H9 (cell line): Measurements from ENCODE around the gene C2orf92. TPM values are rescaled to one million over a fixed set of nuclear protein-coding genes. Genes with fewer than 3 reads are reported as not detected.

Source experiments
- DNase-seq: peaks from one replicate; pipeline ENCODE4 v3.0.0-alpha.2; 2017
- H2AFZ ChIP-seq: one replicate; pipeline ENCODE4 v1.6.1; 2013; ENCODE audit warnings: mild to moderate bottlenecking, low read length, control low read depth, moderate library complexity
- H2AK5ac ChIP-seq: 2 replicates; pipeline ENCODE4 v1.6.1; 2013; ENCODE audit warnings: low read length, control low read depth, mixed read lengths; ENCODE audit not compliant: insufficient read length
- H2BK120ac ChIP-seq: one replicate; pipeline ENCODE4 v1.6.1; 2013; ENCODE audit warnings: low read depth, mild to moderate bottlenecking, low read length, control low read depth, inconsistent platforms; ENCODE audit not compliant: poor library complexity, severe bottlenecking
- H2BK12ac ChIP-seq: 2 replicates; pipeline ENCODE4 v1.6.1; 2013; ENCODE audit warnings: low read length, control low read depth, mixed read lengths, low read depth; ENCODE audit not compliant: insufficient read length
- H2BK15ac ChIP-seq: 2 replicates; pipeline ENCODE4 v1.6.1; 2013; ENCODE audit warnings: low read depth, low read length, control low read depth
- H2BK20ac ChIP-seq: one replicate; pipeline ENCODE4 v1.6.1; 2013; ENCODE audit warnings: low read depth, mild to moderate bottlenecking, low read length, control low read depth, inconsistent platforms; ENCODE audit not compliant: poor library complexity, severe bottlenecking
- H2BK5ac ChIP-seq: 2 replicates; pipeline ENCODE4 v1.6.1; 2013; ENCODE audit warnings: low read length, control low read depth, mixed read lengths; ENCODE audit not compliant: insufficient read length
- H3K14ac ChIP-seq: 2 replicates; pipeline ENCODE4 v1.6.1; 2013; ENCODE audit warnings: low read length, control low read depth; ENCODE audit not compliant: insufficient read depth
- H3K18ac ChIP-seq: 2 replicates; pipeline ENCODE4 v1.6.1; 2013; ENCODE audit warnings: low read depth, mild to moderate bottlenecking, mixed read lengths, low read length, control low read depth; ENCODE audit not compliant: insufficient read length
- H3K23ac ChIP-seq: 2 replicates; pipeline ENCODE4 v1.6.1; 2013; ENCODE audit warnings: low read length, control low read depth, mixed read lengths, low read depth; ENCODE audit not compliant: insufficient read length
- H3K23me2 ChIP-seq: 2 replicates; pipeline ENCODE4 v1.6.1; 2013; ENCODE audit warnings: low read depth, mild to moderate bottlenecking, mixed read lengths, low read length, control low read depth; ENCODE audit not compliant: insufficient read length, poor library complexity, severe bottlenecking
- H3K27ac ChIP-seq: 2 replicates; pipeline ENCODE4 v1.5.1; 2013; ENCODE audit warnings: low read length, control low read depth, mixed read lengths, low read depth; ENCODE audit not compliant: insufficient read length
- H3K27me3 ChIP-seq: 2 replicates; pipeline ENCODE4 v1.6.1; 2013; ENCODE audit warnings: low read length, control low read depth, inconsistent platforms; ENCODE audit not compliant: insufficient read depth
- H3K4ac ChIP-seq: 2 replicates; pipeline ENCODE4 v1.6.1; 2013; ENCODE audit warnings: low read depth, mild to moderate bottlenecking, control low read depth, inconsistent platforms, low read length, moderate library complexity
- H3K4me1 ChIP-seq: 2 replicates; pipeline ENCODE4 v1.6.1; 2013; ENCODE audit warnings: low read length, control low read depth, inconsistent platforms; ENCODE audit not compliant: insufficient read depth
- H3K4me2 ChIP-seq: 2 replicates; pipeline ENCODE4 v1.6.1; 2013; ENCODE audit warnings: low read length, control low read depth, mixed read lengths; ENCODE audit not compliant: insufficient read length, insufficient read depth
- H3K56ac ChIP-seq: 2 replicates; pipeline ENCODE4 v1.6.1; 2013; ENCODE audit warnings: low read depth, mild to moderate bottlenecking, mixed read lengths, low read length, control low read depth; ENCODE audit not compliant: insufficient read length
- H3K79me1 ChIP-seq: 2 replicates; pipeline ENCODE4 v1.6.1; 2013; ENCODE audit warnings: low read depth, mild to moderate bottlenecking, moderate library complexity, low read length, control low read depth, inconsistent platforms; ENCODE audit not compliant: insufficient read depth, poor library complexity, severe bottlenecking
- H3K79me2 ChIP-seq: 2 replicates; pipeline ENCODE4 v1.6.1; 2013; ENCODE audit warnings: low read length, control low read depth, inconsistent platforms; ENCODE audit not compliant: insufficient read depth
- H3K9ac ChIP-seq: 2 replicates; pipeline ENCODE4 v1.6.1; 2013; ENCODE audit warnings: low read length, control low read depth, mixed read lengths; ENCODE audit not compliant: insufficient read length; ENCODE audit errors: extremely low read depth
- H3K9me3 ChIP-seq: one replicate; pipeline ENCODE4 v1.6.1; 2013; ENCODE audit warnings: low read depth, low read length, inconsistent platforms; ENCODE audit not compliant: control insufficient read depth
- H3T11ph ChIP-seq: one replicate; pipeline ENCODE4 v1.6.1; 2013; ENCODE audit warnings: mild to moderate bottlenecking, low read length, control low read depth, inconsistent platforms
- H4K20me1 ChIP-seq: one replicate; pipeline ENCODE4 v1.6.1; 2013; ENCODE audit not compliant: control insufficient read depth, insufficient read length, insufficient read depth
- H4K5ac ChIP-seq: 2 replicates; pipeline ENCODE4 v1.6.1; 2013; ENCODE audit warnings: low read depth, mild to moderate bottlenecking, mixed read lengths, low read length, control low read depth; ENCODE audit not compliant: insufficient read length
- H4K8ac ChIP-seq: replicated peaks from 2 replicates; pipeline ENCODE4 v1.6.1; 2013; ENCODE audit warnings: low read length, control low read depth, mixed read lengths, low read depth; ENCODE audit not compliant: insufficient read length
- H4K91ac ChIP-seq: 2 replicates; pipeline ENCODE4 v1.6.1; 2013; ENCODE audit warnings: low read depth, mild to moderate bottlenecking, moderate library complexity, mixed read lengths, low read length, control low read depth; ENCODE audit not compliant: insufficient read length
- H3K27ac Mint-ChIP-seq, 3 experiments: 2 replicates in 2 of 3; 3 replicates in 1 of 3; pipeline ENCODE4 v1.8.0; 2020 to 2021; ENCODE audit warnings: mixed read lengths in 3 of 3, mild to moderate bottlenecking in 1 of 3, moderate library complexity in 1 of 3
- H3K27me3 Mint-ChIP-seq: 2 replicates; pipeline ENCODE4 v1.8.0; 2021; ENCODE audit warnings: low read depth, mild to moderate bottlenecking, moderate library complexity, mixed read lengths
- H3K36me3 Mint-ChIP-seq, 3 experiments: 2 replicates in 2 of 3; 3 replicates in 1 of 3; pipeline ENCODE4 v1.8.0; 2020 to 2021; ENCODE audit warnings: low read depth in 3 of 3, mixed read lengths in 3 of 3; ENCODE audit not compliant: insufficient read depth in 1 of 3
- H3K4me1 Mint-ChIP-seq, 2 experiments: 2 replicates each; pipeline ENCODE4 v1.8.0; 2020; ENCODE audit warnings: mixed read lengths in 2 of 2
- H3K4me3 Mint-ChIP-seq, 2 experiments: 2 replicates in 1 of 2; 3 replicates in 1 of 2; pipeline ENCODE4 v1.8.0; 2020 to 2021; ENCODE audit warnings: mild to moderate bottlenecking in 2 of 2, mixed read lengths in 2 of 2, moderate library complexity in 1 of 2
- H3K9me3 Mint-ChIP-seq, 2 experiments: 2 replicates in 1 of 2; 3 replicates in 1 of 2; pipeline ENCODE4 v1.8.0; 2020; ENCODE audit warnings: mild to moderate bottlenecking in 2 of 2, mixed read lengths in 2 of 2, moderate library complexity in 1 of 2
- CTCF ChIP-seq: fragments of 200-600 bp; sonication (generic); conservative IDR thresholded peaks from 3 replicates; pipeline ENCODE4 v1.8.0; 2021; ENCODE audit warnings: antibody characterized with exemption, mild to moderate bottlenecking
- WGBS: extraction: QIAGEN DNeasy Blood & Tissue Kit; methylation state at CpG from one replicate; pipeline ENCODE4 v1.1.7; 2013; ENCODE audit warnings: missing lambda C conversion rate, low lambda C conversion rate, mixed read lengths; ENCODE audit not compliant: insufficient read length; ENCODE audit errors: extremely low coverage; 5-methylcytosine and 5-hydroxymethylcytosine counted together
- total RNA-seq: library from RNA; stranded (reverse); gene quantifications from 2 replicates; pipeline ENCODE4 v1.2.1, GENCODE V29; 2021

C2orf92 gene
- total RNA-seq, 1 experiment from 2014 or later = 7.3 TPM

GRCh38 chr2:97676620-97677019, 7.1 kb downstream of the C2orf92 start:
- H4K91ac ChIP-seq = no peak overlapping the region
- H3K9ac ChIP-seq = no peak overlapping the region
- no peak for DNase-seq
- H2BK12ac ChIP-seq = no peak overlapping the region
- peaks cover 0 to 31% (median 2%) of the 10 kb centered on the region in 3 experiments; a peak in 5 of 7 replicates for H3K36me3 Mint-ChIP-seq
- peak overlapping the region; percentile 84 for H2BK20ac ChIP-seq
- no peak overlapping the region for H3T11ph ChIP-seq
- H2BK5ac ChIP-seq = no peak overlapping the region
- no peak overlapping the region for H3K27ac Mint-ChIP-seq
- H3K18ac ChIP-seq = no peak overlapping the region
- WGBS = no CpG with 5 or more reads among the region's 1 CpG
- no peak overlapping the region for H3K4me2 ChIP-seq
- no peaks in the 10 kb centered on the region for H3K79me2 ChIP-seq
- H3K4ac ChIP-seq = no peak overlapping the region
- no peaks in the 10 kb centered on the region for H4K20me1 ChIP-seq
- H3K14ac ChIP-seq = no peak overlapping the region
- H3K79me1 ChIP-seq = no peaks in the 10 kb centered on the region
- no peak overlapping the region for H3K4me3 Mint-ChIP-seq
- H3K27me3 ChIP-seq = no peaks in the 10 kb centered on the region; the same call in 1 of the 2 replicates
- no peak overlapping the region for H4K5ac ChIP-seq
- H4K8ac ChIP-seq = no peak overlapping the region
- H3K27me3 Mint-ChIP-seq = no peaks in the 10 kb centered on the region
- H3K23me2 ChIP-seq = no peaks in the 10 kb centered on the region
- H2BK120ac ChIP-seq = no peak overlapping the region
- no peak for TF ChIP-seq CTCF
- H3K9me3 ChIP-seq = no peaks in the 10 kb centered on the region
- H3K4me1 ChIP-seq = no peaks in the 10 kb centered on the region
- no peak overlapping the region for H3K56ac ChIP-seq
- no peak overlapping the region for H2AFZ ChIP-seq
- no peak overlapping the region for H2BK15ac ChIP-seq
- no peak overlapping the region for H3K23ac ChIP-seq
- H3K9me3 Mint-ChIP-seq = peaks cover 21 to 31% of the 10 kb centered on the region in 2 experiments
- no peak overlapping the region for H2AK5ac ChIP-seq
- peaks cover 6 to 10% of the 10 kb centered on the region in 2 experiments for H3K4me1 Mint-ChIP-seq
- no peak overlapping the region for H3K27ac ChIP-seq
